Smooth muscle cell (in vitro differentiated cells): ENCODE data around the gene CDKN3. TPM values are rescaled to one million over a fixed set of nuclear protein-coding genes. Genes with fewer than 3 reads are reported as not detected.
A peak's percentile ranks its signal among the peaks of the same experiment; 100 is the strongest.
"Not testable (repeated sequence)": the region's sequence is repeated elsewhere in the genome, so short reads cannot be mapped to it uniquely, and the experiment has no call there.

Source experiments
- DNase-seq: peaks from one replicate; lab custom pipeline; 2025; ENCODE audit not compliant: unreplicated experiment; lab: John Stamatoyannopoulos, UW
- H2AFZ ChIP-seq: fragments of 200-600 bp; sonication (generic); 2 replicates; pipeline ENCODE4 v1.6.0; 2016; ENCODE audit warnings: antibody characterized with exemption, low read depth, mild to moderate bottlenecking
- H3F3A ChIP-seq: fragments of 200-600 bp; sonication (generic); 2 replicates; pipeline ENCODE4 v1.6.0; 2017; ENCODE audit warnings: antibody characterized with exemption, low read depth
- H3K27ac ChIP-seq: fragments of 200-600 bp; sonication (generic); 2 replicates; pipeline ENCODE4 v1.5.1; 2016; ENCODE audit warnings: low read depth, mild to moderate bottlenecking
- H3K27me3 ChIP-seq: fragments of 200-600 bp; sonication (generic); 2 replicates; pipeline ENCODE4 v1.6.1; 2016; ENCODE audit warnings: low read depth, mild to moderate bottlenecking
- H3K36me3 ChIP-seq: fragments of 200-600 bp; sonication (generic); 2 replicates; pipeline ENCODE4 v1.5.1; 2016; ENCODE audit warnings: low read depth
- H3K4me1 ChIP-seq: fragments of 200-600 bp; sonication (generic); 2 replicates; pipeline ENCODE4 v1.5.1; 2016; ENCODE audit warnings: low read depth
- H3K4me2 ChIP-seq: fragments of 200-600 bp; sonication (generic); 2 replicates; pipeline ENCODE4 v1.6.0; 2016; ENCODE audit warnings: mild to moderate bottlenecking
- H3K4me3 ChIP-seq: fragments of 200-600 bp; sonication (generic); 2 replicates; pipeline ENCODE4 v1.5.1; 2016; ENCODE audit warnings: mild to moderate bottlenecking
- H3K79me2 ChIP-seq: fragments of 200-600 bp; sonication (generic); 2 replicates; pipeline ENCODE4 v1.6.0; 2016; ENCODE audit warnings: low read depth, mild to moderate bottlenecking
- H3K9ac ChIP-seq: fragments of 200-600 bp; sonication (generic); 2 replicates; pipeline ENCODE4 v1.6.0; 2016; ENCODE audit warnings: low read depth
- H3K9me3 ChIP-seq: fragments of 200-600 bp; sonication (generic); replicated peaks from 2 replicates; pipeline ENCODE4 v1.5.1; 2016; ENCODE audit warnings: low read depth
- H4K20me1 ChIP-seq: fragments of 200-600 bp; sonication (generic); 2 replicates; pipeline ENCODE4 v1.6.0; 2016; ENCODE audit warnings: low read depth
- CTCF ChIP-seq: fragments of 200-600 bp; sonication (generic); IDR thresholded peaks from 2 replicates; pipeline ENCODE4 v1.5.1; 2017; ENCODE audit warnings: borderline replicate concordance, mild to moderate bottlenecking, antibody characterized with exemption; ENCODE audit not compliant: insufficient read depth, poor library complexity, severe bottlenecking
- WGBS: methylation state at CpG from one replicate; pipeline ENCODE4 v1.1.7; 2016; ENCODE audit warnings: low lambda C conversion rate; 5-methylcytosine and 5-hydroxymethylcytosine counted together
- polyA plus RNA-seq: library from polyadenylated mRNA; unstranded; fragments of >200 nt; fragmentation: Nextera tagmentation; extraction: Ambion mirVana; gene quantifications from 2 replicates; pipeline ENCODE4 v1.2.1, GENCODE V29; 2016
- total RNA-seq: library from RNA; depleted of rRNA; stranded (reverse); fragments of >200 nt; gene quantifications from 2 replicates; pipeline ENCODE4 v1.2.3, GENCODE V29; 2014

Gene CDKN3
- total and polyA plus RNA-seq, 2 experiments from 2014 or later = 18.6 to 22.1 TPM

- no peak overlapping the region for H3K4me2 ChIP-seq
- H3K27ac ChIP-seq = no peak overlapping the region
- no peaks in the 10 kb centered on the region for H3K4me1 ChIP-seq
- no peak for TF ChIP-seq CTCF
- H3F3A ChIP-seq = no peaks in the 10 kb centered on the region
- no peak overlapping the region for H3K9ac ChIP-seq
- no peaks in the 10 kb centered on the region for H3K36me3 ChIP-seq
- no peaks in the 10 kb centered on the region for H3K9me3 ChIP-seq
- no peaks in the 10 kb centered on the region for H3K27me3 ChIP-seq
- WGBS = 89% methylated on average over 3 of the region's 3 CpGs
- H3K79me2 ChIP-seq = no peaks in the 10 kb centered on the region
- no peaks in the 10 kb centered on the region for H4K20me1 ChIP-seq
- no peak for DNase-seq
- H2AFZ ChIP-seq = no peak overlapping the region
- H3K4me3 ChIP-seq = no peak overlapping the region
Measured at GRCh38 chr14:54451961-54452360, 55.2 kb downstream of the CDKN3 start.

- H3K4me2 ChIP-seq = no peak overlapping the region
- no peaks in the 10 kb centered on the region for H3K27me3 ChIP-seq
- no peak for TF ChIP-seq CTCF
- no peaks in the 10 kb centered on the region for H3K9me3 ChIP-seq
- no peak overlapping the region for H3K4me3 ChIP-seq
- no peak overlapping the region for H3K9ac ChIP-seq
- WGBS = 100% methylated on average over 3 of the region's 3 CpGs
- DNase-seq = no peak
- no peaks in the 10 kb centered on the region for H3K79me2 ChIP-seq
- H3K27ac ChIP-seq = no peak overlapping the region
- no peaks in the 10 kb centered on the region for H3F3A ChIP-seq
- no peaks in the 10 kb centered on the region for H4K20me1 ChIP-seq
- no peaks in the 10 kb centered on the region for H3K36me3 ChIP-seq
- no peaks in the 10 kb centered on the region for H3K4me1 ChIP-seq
- H2AFZ ChIP-seq = no peak overlapping the region
Measured at GRCh38 chr14:54453252-54453651, 56.4 kb downstream of the CDKN3 start.

- not testable (repeated sequence) for H4K20me1 ChIP-seq, H3K79me2 ChIP-seq, H3K36me3 ChIP-seq, H2AFZ ChIP-seq, H3K4me1 ChIP-seq, H3K27me3 ChIP-seq, H3K9me3 ChIP-seq, DNase-seq, H3K4me3 ChIP-seq, H3K9ac ChIP-seq, H3F3A ChIP-seq, H3K4me2 ChIP-seq
- WGBS = 58% methylated on average over 5 of the region's 5 CpGs
- peak overlapping the region; percentile 32 for H3K27ac ChIP-seq
Measured at GRCh38 chr14:54453990-54454389, 57.2 kb downstream of the CDKN3 start.

- H2AFZ ChIP-seq = no peak overlapping the region
- H3K79me2 ChIP-seq = no peaks in the 10 kb centered on the region
- no peak overlapping the region for H3K27ac ChIP-seq
- DNase-seq = no peak
- no peak for TF ChIP-seq CTCF
- H3K4me2 ChIP-seq = no peak overlapping the region
- H3K4me1 ChIP-seq = no peaks in the 10 kb centered on the region
- WGBS = 93% methylated on average over 1 of the region's 1 CpG
- H3F3A ChIP-seq = no peaks in the 10 kb centered on the region
- no peaks in the 10 kb centered on the region for H3K9me3 ChIP-seq
- no peaks in the 10 kb centered on the region for H3K36me3 ChIP-seq
- no peaks in the 10 kb centered on the region for H4K20me1 ChIP-seq
- no peaks in the 10 kb centered on the region for H3K27me3 ChIP-seq
- no peak overlapping the region for H3K9ac ChIP-seq
- no peak overlapping the region for H3K4me3 ChIP-seq
Measured at GRCh38 chr14:54455363-54455762, 58.6 kb downstream of the CDKN3 start.

- H3K27me3 ChIP-seq, H3K9ac ChIP-seq, H3K4me3 ChIP-seq, H3F3A ChIP-seq, H3K36me3 ChIP-seq, DNase-seq, H3K27ac ChIP-seq, H3K4me2 ChIP-seq, H4K20me1 ChIP-seq, H3K79me2 ChIP-seq, H3K9me3 ChIP-seq, H3K4me1 ChIP-seq, H2AFZ ChIP-seq: not testable (repeated sequence)
- 100% methylated on average over 1 of the region's 1 CpG for WGBS
Measured at GRCh38 chr14:54456820-54457608, 60.2 kb downstream of the CDKN3 start.
